Fibroblast of skin of left quadriceps (primary cell): ENCODE results near the gene KRTAP10-9.
"Not testable (repeated sequence)": the region's sequence is repeated elsewhere in the genome, so short reads cannot be mapped to it uniquely, and the experiment has no call there.

ENCODE experiments used
- DNase-seq, 2 experiments: peaks; one replicate each; pipeline ENCODE4 v3.0.0-alpha.2; 2013; ENCODE audit warnings: low read depth in 2 of 2

Gene KRTAP10-9

DNA sequence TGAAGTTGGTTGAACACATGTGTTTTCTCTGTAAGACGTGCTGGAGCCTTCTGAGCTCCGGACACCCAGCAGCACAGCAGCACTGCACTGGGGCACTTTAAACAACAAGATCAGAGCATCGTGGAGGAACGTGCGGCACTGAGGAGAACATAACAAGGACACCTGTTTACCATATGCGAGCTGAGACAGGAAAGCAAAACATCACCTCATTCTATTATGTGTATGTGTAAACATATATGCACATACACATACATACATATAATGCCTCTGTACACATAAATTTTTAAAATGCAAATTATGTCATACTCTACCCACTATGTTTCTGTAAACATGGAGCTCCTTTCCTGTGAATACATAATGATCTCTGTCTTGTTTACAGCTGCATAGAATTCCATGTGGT, 31.4 kb upstream of the KRTAP10-9 start:
- no peak for DNase-seq

DNA sequence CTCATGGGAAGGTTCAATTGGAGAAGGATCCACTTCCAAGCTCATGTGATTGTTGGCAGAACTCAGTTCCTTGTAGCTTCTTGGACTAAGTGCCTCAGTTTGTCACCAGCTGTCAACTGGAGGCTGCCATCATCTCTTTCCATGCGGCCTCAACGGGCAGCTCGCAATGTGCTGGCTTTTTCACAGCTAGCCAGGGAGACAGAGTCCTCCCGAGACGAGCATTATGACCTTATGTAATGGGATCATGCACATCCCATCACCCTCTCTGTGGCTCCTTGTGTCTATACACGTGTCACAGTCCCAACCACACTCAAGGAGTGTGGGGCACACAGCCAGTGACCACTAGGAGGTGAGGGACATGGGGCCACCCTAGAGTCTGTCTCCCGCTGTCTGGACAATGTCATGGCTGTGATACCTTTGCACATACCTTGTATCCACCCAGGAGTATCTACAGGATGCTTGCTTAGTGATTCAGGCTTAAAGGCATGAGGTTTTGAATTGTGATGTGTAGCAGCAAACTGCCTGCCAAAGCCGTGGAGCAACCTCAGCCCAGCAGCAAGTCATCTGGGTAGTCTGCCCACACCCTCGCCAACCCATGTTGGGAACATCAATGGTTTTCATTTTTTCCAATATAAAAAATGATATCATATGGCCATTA, 30.7 kb upstream of the KRTAP10-9 start:
- DNase-seq = no peak

DNA sequence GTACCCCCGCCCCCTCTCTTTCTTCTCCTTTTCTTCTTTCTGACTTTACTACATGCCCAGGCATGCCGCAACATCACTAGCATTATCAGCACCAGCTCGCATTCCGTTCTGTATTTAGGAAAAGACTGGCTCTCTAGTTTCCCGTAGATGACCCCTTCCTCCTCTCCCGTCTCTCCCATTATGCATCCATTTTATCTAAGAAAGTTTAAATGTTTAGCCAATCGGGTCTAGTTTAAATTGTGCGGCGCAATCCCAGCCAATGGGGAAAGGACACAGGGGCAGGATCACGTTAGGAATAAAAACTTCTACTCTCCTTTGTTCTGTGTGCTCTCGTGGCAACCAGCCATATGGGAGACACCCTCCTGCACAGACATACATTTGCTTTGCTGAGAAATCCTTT, 28.8 kb upstream of the KRTAP10-9 start:
- DNase-seq = no peak

DNA sequence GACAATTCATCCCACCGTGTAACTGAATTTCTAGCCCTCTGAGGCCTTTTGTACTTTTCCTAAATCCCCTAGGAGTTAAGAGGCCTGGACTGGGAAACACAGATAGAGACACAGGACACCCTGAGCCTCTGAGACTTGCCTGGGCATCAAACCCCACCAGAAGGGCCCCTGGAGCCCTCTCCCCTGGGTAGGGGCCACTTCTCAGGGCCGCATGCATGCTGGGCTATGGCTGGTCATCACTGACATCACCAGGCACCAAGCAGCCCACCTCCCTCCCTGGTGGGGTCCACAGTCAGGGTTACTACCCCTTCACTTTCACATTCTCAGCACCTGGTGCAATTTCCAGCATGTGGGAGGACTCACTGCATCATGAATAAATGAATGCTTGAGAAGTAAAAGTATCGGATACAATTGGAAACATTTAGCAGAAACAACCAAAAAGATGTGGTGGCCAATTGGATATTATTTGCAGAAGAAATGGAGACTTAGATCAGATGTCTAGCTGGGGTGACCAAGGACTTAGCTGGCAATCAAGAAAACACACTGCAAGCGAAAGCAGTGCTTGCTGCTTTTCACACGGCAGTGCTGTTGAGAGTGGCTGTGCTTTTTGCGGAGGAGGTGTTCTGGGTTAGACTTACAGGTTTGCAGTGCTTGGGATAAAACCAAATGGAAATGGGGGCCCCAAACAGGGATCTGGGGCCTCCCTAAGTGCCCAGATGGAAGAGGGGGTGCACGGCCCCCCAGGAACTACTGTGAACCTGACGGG, 27.4 kb upstream of the KRTAP10-9 start:
- no peak for DNase-seq

DNA sequence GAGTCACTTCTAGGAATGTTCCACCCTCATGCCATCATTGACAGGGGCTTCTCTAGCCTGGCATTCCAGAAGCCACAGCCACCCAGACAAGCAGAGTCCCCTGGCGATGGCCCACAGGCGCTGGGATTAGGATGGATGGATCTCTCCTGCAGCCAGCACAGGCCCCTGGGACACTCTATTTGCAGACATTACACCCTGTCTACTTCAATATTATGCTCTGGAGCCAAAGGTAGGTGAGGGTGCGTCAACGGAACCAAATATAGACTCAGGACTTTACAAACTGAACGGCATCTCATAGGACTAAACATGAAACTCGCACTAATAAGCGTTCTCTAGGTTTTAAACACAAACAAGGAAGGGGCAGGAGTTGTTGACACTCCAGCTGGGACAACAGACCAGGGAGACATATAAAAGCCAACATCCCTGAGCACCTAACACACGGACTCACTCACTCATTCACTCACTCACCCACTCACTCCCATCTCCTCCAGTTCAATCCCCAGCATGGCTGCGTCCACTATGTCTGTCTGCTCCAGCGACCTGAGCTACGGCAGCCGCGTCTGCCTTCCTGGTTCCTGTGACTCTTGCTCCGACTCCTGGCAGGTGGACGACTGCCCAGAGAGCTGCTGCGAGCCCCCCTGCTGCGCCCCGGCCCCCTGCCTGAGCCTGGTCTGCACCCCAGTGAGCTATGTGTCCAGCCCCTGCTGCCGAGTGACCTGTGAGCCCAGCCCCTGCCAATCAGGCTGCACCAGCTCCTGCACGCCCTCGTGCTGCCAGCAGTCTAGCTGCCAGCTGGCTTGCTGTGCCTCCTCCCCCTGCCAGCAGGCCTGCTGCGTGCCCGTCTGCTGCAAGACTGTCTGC, 26.5 kb upstream of the KRTAP10-9 start, which contains the start of gene KRTAP10-7:
TSS of gene KRTAP10-7 (plus strand) at position 480 of the 861 bp plus-strand sequence. CDS start at position 505, 25 bp downstream.
- not testable (repeated sequence) for DNase-seq

DNA sequence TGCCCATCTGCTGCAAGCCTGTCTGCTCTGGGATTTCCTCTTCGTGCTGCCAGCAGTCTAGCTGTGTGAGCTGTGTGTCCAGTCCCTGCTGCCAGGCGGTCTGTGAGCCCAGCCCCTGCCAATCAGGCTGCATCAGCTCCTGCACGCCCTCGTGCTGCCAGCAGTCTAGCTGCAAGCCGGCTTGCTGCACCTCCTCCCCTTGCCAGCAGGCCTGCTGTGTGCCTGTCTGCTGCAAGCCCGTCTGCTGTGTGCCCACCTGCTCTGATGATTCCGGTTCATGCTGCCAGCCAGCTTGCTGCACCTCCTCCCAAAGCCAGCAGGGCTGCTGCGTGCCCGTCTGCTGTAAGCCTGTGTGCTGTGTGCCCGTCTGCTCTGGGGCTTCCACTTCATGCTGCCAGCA, 25.8 kb upstream of the KRTAP10-9 start:
- DNase-seq = not testable (repeated sequence)

DNA sequence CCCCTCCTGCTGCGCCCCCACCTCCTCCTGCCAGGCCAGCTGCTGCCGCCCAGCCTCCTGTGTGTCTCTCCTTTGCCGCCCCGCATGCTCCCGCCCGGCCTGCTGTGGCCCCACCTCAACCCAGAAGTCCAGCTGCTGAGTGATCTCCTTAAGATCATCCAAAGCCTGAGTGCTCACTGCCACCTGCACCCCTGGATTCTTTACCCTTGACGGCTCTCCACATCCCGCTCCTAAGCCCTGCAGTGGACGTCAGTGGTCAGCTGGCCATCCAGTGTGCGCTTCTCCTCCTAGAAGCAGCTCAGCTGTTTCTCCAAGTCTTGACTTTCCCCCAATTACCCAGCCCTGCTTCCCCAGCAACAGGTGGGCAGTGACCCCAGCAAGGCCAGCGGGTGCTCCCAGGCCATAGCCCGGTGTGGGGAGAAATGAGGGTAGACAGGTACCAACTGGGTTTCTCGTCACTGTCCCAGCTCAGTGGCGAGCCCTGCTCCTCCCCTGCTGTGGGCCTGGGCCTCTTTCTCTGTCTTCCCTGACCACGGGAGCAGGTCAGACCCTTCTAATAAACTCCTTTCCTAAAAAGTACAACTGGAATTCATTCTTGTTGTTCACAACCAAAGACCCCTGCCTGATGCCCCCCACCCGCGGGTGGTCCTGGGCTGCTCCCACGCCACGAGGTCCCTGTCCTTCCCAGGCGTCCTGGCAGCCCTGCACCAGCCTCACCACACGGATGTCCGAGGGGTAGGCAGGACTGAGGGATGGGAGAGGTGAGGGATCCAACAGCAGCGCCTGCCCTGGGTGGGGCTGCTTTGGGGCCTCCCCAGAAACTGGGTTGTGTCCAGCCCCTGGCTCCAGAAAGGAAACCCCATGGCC, 25.1 kb upstream of the KRTAP10-9 start:
- no peak for DNase-seq

DNA sequence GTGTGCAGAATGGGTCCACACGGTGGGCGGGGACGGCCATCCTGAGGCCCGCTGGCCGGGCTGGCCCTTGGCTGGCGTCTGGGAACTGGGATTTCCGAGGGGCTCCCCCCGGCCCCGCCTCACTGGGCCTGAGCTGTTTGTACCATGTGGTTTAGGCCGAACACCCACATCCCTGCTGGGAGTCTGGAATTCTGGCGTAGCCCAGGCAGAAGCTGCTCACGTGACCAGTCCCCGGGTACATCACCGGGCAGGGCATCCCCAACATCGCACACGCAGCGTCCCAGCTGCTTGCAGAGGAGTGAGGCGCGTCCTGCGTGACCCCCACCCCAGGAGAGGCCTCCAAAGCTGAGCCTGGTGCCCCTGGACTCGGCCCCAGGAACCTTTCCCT, 24.4 kb upstream of the KRTAP10-9 start:
- no peak for DNase-seq

DNA sequence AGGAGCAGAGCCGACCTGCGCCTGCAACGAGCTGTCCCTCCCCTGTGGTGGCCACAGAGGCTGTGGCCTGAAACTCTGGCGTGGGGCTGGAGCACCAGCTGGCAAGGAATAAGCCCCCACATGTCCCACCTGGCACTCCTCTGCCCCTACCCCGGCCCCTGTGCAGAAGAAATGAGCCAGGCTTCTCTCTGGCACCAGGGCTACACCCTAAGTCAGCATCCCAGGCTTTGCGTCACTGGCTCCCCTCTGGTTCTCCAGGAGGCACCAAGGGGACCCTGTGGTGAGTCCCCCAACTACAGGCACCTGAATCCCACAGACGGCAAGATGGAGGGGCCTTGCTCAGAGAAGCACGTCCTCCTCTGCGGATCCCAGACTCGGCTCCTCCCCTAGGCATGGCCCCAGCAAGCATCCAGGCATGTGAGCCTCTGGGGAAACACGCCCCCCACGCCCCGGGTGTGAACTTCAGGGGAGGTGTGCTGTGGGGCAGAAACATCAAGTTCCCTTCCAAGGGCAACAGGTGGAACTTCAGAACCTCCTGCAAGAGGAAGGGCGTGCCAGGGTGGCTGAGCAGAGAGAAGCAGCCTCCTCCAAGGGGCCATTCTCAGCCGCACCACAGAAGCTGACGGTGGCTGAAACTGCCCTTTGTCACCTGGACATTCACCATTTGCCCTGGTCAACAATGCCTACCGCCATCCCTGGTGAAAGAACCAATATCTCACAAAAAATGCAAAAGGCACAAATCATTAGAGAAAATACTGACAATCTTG, 23.6 kb upstream of the KRTAP10-9 start:
- no peak for DNase-seq

DNA sequence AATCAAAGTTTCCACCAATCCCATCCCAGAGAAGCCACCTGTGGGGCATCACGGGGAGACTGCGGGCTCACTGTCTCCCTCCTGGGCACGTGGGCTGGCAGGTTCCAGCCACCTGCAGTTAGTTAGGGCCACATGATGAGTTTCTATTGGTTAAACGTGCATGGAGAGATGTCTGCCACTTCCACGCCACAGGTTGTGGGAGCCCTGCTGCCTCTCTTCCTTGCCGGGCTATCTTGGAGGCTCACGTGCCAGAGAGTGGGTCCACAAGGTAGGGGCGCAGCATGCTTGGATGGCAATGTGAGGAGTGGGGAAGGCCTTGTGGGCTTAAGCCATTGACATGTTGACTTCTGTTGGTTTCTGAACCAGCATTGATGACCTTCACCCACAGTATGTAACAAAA, 23.0 kb upstream of the KRTAP10-9 start:
- no peak for DNase-seq

DNA sequence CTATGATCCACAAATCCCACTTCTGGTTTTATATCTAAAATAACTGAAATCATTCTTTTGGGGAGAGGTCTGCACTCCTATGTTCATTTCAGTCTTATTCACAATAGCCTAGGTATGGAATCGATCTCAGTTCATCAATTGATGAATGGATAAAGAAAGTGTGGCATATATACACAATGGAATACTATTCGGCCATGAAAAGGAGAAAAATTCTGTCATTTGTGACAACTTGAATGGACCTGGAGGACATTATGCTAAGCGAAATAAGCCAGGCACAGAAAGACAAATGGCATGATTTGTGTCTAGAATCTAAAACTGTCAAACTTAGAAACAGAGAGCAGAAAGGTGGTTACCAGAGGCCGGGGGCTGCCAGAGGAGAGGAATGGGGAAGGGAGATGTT, 20.4 kb upstream of the KRTAP10-9 start:
- no peak for DNase-seq

DNA sequence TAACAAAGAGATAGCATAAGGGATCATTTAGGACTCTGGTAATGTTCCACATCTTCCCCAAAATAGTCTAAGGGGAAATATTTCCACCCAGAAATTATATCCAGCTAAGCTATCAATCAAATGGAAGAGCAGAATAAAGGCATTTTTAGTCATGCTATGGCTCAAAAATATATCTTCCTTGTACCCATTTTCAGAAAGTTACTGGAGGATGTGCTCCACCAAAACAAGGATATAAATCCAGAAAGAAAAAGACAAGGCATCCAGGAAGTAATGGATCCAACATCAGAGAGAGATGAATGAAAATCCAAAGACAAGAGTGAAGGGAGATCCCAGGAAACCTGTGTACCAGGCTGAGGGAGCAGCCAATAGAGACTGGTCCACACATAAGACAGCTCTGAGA, 17.7 kb upstream of the KRTAP10-9 start:
- DNase-seq = no peak

DNA sequence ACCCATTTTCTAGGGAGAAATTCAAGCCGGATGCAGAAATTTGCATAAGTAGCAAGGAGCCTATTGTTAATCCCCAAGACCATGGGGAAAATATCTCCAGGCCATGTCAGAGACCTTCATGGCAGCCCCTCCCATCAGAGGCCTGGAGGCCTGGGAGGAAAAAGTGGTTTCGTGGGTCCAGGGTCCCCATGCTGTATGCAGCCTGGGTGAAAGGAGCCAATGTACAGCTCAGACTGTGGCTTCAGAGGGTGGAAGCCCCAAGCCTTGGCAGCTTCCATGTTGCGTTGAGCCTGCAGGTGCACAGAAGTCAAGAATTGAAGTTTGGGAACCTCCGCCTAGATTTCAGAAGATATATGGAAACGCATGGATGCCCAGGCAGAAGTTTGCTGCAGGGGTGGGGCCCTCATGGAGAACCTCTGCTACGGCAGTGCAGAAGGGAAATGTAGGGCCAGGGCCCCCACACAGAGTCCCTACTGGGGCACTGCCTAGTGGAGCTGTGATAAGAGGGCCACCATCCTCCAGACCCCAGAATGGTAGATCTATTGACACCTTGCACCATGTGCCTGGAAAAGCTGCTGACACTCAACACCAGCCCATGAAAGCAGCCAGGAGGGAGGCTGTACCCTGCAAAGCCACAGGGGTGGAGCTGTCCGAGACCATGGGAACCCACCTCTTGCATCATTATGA, 16.6 kb upstream of the KRTAP10-9 start:
- DNase-seq = not testable (repeated sequence)

DNA sequence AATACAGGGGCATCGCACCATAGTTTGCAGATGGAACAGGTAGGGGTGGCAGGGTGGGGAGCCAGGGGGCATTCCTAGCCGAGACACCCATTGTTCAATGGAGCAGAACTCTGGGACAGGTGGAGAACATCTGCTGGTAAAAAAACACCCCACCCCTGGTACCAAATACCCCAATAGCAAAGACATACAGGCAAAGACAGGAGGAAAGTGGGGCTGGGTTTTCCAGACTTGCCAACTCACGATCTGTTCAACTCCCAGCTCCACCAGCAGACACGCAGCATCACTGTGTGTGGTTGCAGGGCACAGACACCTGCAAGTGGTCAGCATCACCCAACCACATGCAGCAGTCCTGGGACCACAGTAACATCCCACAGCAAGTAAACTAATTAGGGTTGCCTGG, 15.3 kb upstream of the KRTAP10-9 start:
- DNase-seq = no peak

DNA sequence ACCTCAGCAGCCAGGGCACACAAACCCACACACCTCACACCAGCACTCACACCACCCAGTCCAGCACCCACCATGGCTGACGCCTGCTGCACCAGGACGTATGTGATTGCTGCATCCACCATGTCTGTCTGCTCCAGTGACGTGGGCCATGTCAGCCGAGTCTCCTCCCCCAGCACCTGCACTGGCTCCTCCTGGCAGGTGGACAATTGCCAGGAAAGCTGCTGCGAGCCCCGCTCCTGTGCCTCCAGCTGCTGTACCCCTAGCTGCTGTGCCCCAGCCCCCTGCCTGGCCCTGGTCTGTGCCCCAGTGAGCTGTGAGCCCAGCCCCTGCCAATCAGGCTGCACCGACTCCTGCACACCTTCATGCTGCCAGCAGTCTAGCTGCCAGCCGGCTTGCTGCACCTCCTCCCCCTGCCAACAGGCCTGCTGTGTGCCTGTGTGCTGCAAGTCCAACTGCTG, 14.8 kb upstream of the KRTAP10-9 start, which contains the start of gene KRTAP10-8:
TSS of gene KRTAP10-8 (plus strand) at position 51 of the 458 bp plus-strand sequence. CDS start at position 73, 22 bp downstream.
- no peak for DNase-seq

DNA sequence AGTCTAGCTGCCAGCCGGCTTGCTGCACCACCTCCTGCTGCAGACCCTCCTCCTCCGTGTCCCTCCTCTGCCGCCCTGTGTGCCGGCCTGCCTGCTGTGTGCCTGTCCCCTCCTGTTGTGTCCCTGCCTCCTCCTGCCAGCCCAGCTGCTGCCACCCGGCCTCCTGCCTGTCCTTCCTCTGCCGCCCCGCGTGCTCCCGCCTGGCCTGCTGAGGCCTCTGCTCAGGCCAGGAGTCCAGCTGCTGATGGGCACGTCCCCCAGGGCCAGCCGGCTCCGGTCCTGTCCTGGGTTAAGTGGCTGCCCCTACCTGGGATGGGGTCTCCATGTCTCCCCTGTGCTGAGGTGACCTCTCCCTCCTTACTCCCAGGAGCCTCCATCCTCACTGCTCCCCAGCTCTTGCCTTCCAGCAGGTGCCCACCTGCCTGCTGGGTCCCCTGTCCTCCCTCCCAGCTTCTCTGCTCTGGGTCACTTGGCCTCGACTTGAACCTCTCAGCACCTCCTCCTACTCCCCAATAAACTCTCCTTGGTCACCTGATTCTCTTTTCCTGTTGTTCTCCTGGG, 14.1 kb upstream of the KRTAP10-9 start:
- no peak for DNase-seq

DNA sequence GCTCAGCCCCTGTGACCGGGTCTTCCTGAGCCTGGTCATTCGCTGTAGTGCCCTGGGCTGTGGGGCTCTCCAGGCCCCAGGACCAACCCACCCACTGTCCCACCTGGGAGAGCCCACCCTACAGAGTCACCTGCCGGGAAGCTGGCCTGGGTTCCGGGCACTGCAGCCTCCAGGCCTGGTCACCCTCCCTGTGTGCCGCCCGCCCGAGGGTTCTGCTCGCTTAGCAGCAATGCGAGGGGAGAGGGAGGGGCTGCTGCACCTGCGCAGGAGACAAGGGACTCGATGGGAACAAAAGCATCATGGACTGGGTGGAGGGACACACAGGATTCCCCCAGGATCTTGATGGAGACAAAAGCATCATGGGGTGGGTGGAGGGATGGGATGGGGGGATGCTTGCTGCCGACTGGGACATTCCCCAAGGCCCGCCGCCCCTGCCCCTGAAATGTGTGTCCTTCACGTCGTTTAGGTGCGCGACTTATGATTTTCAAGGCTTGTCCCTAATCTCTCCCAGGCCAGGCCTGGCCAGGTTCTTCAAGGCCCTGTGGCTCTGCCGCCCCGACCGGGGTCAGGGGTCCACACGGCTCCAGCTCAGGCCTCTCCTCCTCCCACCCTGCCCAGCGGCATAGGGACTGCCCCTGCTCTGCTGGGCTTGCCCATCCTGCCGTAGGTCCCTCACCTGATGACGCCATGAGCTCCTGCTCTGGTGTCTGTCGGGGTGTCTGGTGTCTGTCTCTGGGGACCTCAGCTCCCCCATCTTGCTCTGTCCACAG, 13.3 kb upstream of the KRTAP10-9 start:
- DNase-seq = no peak

DNA sequence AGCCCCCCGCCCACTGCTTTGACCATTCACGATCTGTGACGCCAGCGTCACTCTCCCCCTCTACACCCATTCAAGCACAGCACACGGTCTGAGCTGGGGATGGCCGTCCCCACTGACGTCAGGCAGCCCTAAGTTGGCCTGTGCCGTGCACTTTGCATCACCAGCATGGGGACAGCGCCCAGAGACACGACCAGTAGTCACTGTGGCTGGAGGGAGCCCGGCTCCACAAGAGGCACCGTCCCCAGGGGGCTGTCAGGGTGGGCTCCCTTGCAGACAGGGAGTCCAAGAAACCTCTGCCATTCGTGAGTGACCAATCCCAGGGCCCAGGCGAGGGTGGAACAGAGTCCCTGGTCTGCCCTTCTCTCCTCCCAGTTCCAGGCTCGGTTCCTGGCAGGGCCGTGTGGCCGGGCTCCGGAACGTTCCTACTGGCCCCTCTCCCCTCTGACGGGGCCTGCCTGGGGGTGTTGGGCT, 12.7 kb upstream of the KRTAP10-9 start:
- DNase-seq = no peak

DNA sequence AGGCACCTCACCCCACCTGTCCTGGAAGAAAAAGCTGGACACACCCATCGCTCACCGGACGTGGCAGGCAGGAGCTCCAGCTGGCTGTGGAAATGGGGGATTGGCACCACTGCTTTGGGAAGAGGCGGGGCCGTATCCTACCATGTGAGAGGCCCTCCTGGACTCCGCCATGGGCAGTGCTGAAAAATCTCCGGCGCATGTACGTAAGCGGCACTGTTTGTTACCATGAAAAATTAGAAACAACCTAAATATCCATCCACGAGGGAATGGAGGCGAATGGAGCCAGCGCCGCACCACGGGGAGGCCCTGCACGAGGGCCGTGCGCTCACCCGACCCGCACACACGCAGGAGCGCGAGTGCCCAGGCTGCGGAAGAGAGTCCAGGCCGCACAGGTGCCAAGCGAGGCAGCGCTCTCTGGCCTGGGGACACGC, 11.9 kb upstream of the KRTAP10-9 start:
- DNase-seq = no peak
